ENCODE measurements around the gene CUL4B.

DNA sequence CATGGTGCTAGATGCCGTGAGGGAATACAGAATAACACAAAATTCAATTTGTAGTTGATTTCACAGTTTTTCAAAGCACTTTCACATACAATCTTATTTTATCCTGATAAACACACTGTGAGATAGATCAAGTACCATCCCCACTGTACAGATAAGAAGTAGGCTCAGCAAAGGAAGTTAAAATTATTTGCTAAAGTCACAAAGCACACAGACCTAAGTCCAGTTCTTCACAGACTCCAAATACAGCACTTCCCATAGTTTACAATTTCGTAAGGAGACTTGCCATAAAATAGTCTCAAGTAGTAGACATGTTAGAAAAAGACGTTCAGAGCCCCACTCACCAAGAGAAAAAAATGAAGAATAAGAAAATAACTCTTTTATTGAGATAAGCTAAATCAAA, 7.8 kb upstream of the CUL4B start:
- TF ChIP-seq POLR2AphosphoS5 (IDR thresholded peaks at IDR 0.05): no peak
- TF ChIP-seq CTCF (IDR thresholded peaks at IDR 0.05): no peak
- no peak for TF ChIP-seq POLR2A (IDR thresholded peaks at IDR 0.05)
- TF ChIP-seq EP300 (IDR thresholded peaks at IDR 0.05): no peak
